Panc1 (cell line): Measurements from ENCODE around the gene HPCAL1. TPM values are rescaled to one million over a fixed set of nuclear protein-coding genes. Genes with fewer than 3 reads are reported as not detected.

Experiments
- ATAC-seq: fragments of 200-7000 bp; cut with Tn5 transposase; 2 replicates; pipeline ENCODE4 v1.9.1; 2020; ENCODE audit warnings: mild to moderate bottlenecking, moderate library complexity
- BruUV-seq: library from RNA; stranded (reverse); fragments of 400-500 nt; replicated peaks from 2 replicates; lab custom pipeline; 2021; lab: Mats Ljungman, UMichigan
- CTCF ChIA-PET: fragments of 300-600 bp; sonication (Branson Sonifier 250); formaldehyde crosslinking; loops from one replicate; lab custom pipeline; 2022; ENCODE audit warnings: antibody characterized with exemption; lab: Charles Lee
- POLR2A ChIA-PET: fragments of 300-600 bp; sonication (Branson Sonifier 250); formaldehyde crosslinking; loops from one replicate; lab custom pipeline; 2022; ENCODE audit warnings: antibody characterized with exemption; lab: Charles Lee
- DNase-seq: peaks from one replicate; pipeline ENCODE4 v3.0.0-alpha.2; 2010; ENCODE audit warnings: low read depth, low spot score
- H3K27ac ChIP-seq: 2 replicates; pipeline ENCODE4 v1.5.1; 2011; ENCODE audit warnings: mild to moderate bottlenecking, low read length, inconsistent platforms
- H3K27me3 ChIP-seq: fragments of 200-500 bp; sonication (Bioruptor generic); 2 replicates; pipeline ENCODE4 v1.6.0; 2014; ENCODE audit warnings: low read length, inconsistent platforms; ENCODE audit not compliant: control insufficient read depth, insufficient read depth
- H3K36me3 ChIP-seq: fragments of 200-500 bp; sonication (Bioruptor generic); 2 replicates; pipeline ENCODE4 v1.5.1; 2014; ENCODE audit warnings: inconsistent platforms, mild to moderate bottlenecking, low read length, moderate library complexity; ENCODE audit not compliant: control insufficient read depth, insufficient read depth
- H3K4me1 ChIP-seq: 2 replicates; pipeline ENCODE4 v1.5.1; 2011; ENCODE audit warnings: inconsistent platforms, mild to moderate bottlenecking, low read length, moderate library complexity; ENCODE audit not compliant: control insufficient read depth, insufficient read depth
- H3K4me3 ChIP-seq, 2 experiments: 2 replicates each; pipeline ENCODE4 v1.5.1; 2011 to 2012; ENCODE audit warnings: low read depth in 2 of 2, low read length in 2 of 2, mild to moderate bottlenecking in 2 of 2, inconsistent platforms in 1 of 2, moderate library complexity in 1 of 2
- H3K9me3 ChIP-seq: fragments of 200-500 bp; sonication (Bioruptor generic); 2 replicates; pipeline ENCODE4 v1.5.1; 2014; ENCODE audit warnings: low read depth, mild to moderate bottlenecking, inconsistent platforms, low read length, moderate library complexity; ENCODE audit not compliant: control insufficient read depth, insufficient read depth
- CTCF ChIP-seq: fragments of 450-650 bp; IDR thresholded peaks from 2 replicates; pipeline ENCODE4 v1.5.1; 2017; ENCODE audit warnings: mild to moderate bottlenecking
- POLR2AphosphoS5 ChIP-seq: IDR thresholded peaks from 2 replicates; pipeline ENCODE4 v1.6.1; 2012; ENCODE audit warnings: mild to moderate bottlenecking, low read depth, low read length, moderate library complexity
- REST ChIP-seq, 2 experiments: IDR thresholded peaks; 2 replicates each; pipeline ENCODE4 v1.6.1; 2011 to 2012; ENCODE audit warnings: low read depth in 2 of 2, control low read depth in 1 of 2, low read length in 1 of 2, mild to moderate bottlenecking in 1 of 2, moderate library complexity in 1 of 2; ENCODE audit not compliant: insufficient read depth in 1 of 2
- SIN3A ChIP-seq: IDR thresholded peaks from 2 replicates; pipeline ENCODE4 v1.6.1; 2012; ENCODE audit warnings: low read depth, mild to moderate bottlenecking, low read length, moderate library complexity, borderline replicate concordance; ENCODE audit not compliant: insufficient read depth
- TCF7L2 ChIP-seq: IDR thresholded peaks from 2 replicates; pipeline ENCODE4 v1.6.1; 2011; ENCODE audit warnings: mild to moderate bottlenecking, low read depth, low read length, inconsistent platforms
- in situ Hi-C: cut with HindIII; loops from 2 replicates; pipeline ENCODE4 v1.10.0; 2016; ENCODE audit warnings: low sequenced_read_pairs, low pct_unique_long_range_greater_than_20kb
- intact Hi-C: fragments of 100-400 bp; cut with micrococcal nuclease; formaldehyde crosslinking; loops from one replicate; pipeline ENCODE4 v1.10.0; 2022; ENCODE audit not compliant: unreplicated experiment
- total RNA-seq: library from RNA; stranded (reverse); gene quantifications from one replicate; pipeline ENCODE4 v1.2.1, GENCODE V29; 2021; ENCODE audit not compliant: unreplicated experiment

Gene HPCAL1
- total RNA-seq, 1 experiment from 2014 or later, result 234 TPM

DNA sequence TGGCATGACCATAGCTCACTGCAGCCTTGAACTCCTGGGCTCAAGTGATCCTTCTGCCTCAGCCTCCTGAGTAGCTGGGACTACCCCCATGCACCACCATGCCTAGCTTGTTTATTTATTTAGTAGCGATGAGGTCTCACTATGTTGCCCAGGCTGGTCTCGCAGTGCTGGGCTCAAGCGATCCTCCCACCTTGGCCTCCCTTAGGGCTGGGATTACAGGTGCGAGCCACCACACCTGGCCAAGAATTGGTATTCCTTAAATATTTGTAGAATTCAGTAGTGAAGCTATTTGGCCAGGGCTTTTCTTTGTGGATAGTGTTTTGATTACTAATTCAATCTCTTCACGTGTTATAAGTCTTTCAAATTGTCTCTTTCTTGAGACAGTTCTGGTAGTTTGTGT lies 89.4 kb downstream of the HPCAL1 start:
- peak overlapping the region; percentile 57; the same call in 1 of the 2 replicates for H3K27ac ChIP-seq
- ATAC-seq (no peak), DNase-seq (no peak)
- H3K4me1 ChIP-seq, result peaks cover 78% of the 10 kb centered on the region
- in situ Hi-C loops (no loop called here), intact Hi-C loops (no loop called here)
- no peaks in the 10 kb centered on the region for H3K27me3 ChIP-seq
- ChIA-PET POLR2A (interaction anchor here (0.6 kb wide), 1 partner anchor 11 kb away, joined by 3 read pairs; no protein-coding TSS in a partner anchor), CTCF (no interaction called here)
- H3K36me3 ChIP-seq, result no peaks in the 10 kb centered on the region
- no TSS peak for BruUV-seq
- H3K4me3 ChIP-seq, result no peak overlapping the region
- TF ChIP-seq REST (IDR thresholded peaks at IDR 0.05; ENCODE audit: insufficient read depth in 1 of 2, low read depth in 2 of 2, low read length in 1 of 2) (no peak), SIN3A (no peak), CTCF (no peak), TCF7L2 (no peak), POLR2AphosphoS5 (no peak)
- no peaks in the 10 kb centered on the region for H3K9me3 ChIP-seq

DNA sequence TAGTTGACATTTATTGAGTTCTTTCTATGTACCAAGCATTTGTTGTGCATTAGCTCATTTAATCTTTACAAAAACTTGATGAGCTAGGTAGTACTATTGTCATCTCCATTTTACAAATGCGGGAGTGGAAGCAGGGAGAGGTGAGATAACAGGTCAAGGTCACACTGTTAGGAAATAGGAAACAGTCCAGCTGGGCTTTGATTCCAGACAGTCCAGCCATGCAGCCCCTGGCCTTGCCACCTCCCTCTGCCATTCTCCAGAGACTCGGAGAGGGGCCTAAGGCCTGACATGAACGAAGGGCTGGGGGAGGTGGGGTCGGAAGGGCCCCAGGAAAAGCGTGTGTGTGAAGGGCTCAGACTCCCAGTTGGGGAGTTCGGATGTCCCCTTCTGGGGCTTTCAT lies 89.8 kb downstream of the HPCAL1 start:
- BruUV-seq, result no TSS peak
- H3K4me3 ChIP-seq, result no peak overlapping the region
- CTCF ChIA-PET, result interaction anchor here (0.6 kb wide), 1 partner anchor 9 kb away, joined by 3 read pairs; no protein-coding TSS in a partner anchor
- no peak for TF ChIP-seq POLR2AphosphoS5
- TF ChIP-seq REST (IDR thresholded peaks at IDR 0.05; ENCODE audit: insufficient read depth in 1 of 2, low read depth in 2 of 2, low read length in 1 of 2), result no peak
- TF ChIP-seq SIN3A, result no peak
- no peak for TF ChIP-seq CTCF
- TF ChIP-seq TCF7L2, result no peak
- no peak for DNase-seq
- no peak for ATAC-seq
- H3K27ac ChIP-seq, result peak overlapping the region; percentile 57
- peaks cover 78% of the 10 kb centered on the region for H3K4me1 ChIP-seq
- no peaks in the 10 kb centered on the region for H3K9me3 ChIP-seq
- H3K27me3 ChIP-seq, result no peaks in the 10 kb centered on the region
- POLR2A ChIA-PET, result interaction anchor here (0.5 kb wide), 1 partner anchor 15 kb away, joined by 8 read pairs; no protein-coding TSS in a partner anchor
- in situ Hi-C loops, result no loop called here
- intact Hi-C loops, result no loop called here
- H3K36me3 ChIP-seq, result no peaks in the 10 kb centered on the region
